K562 (cell line): ENCODE measurements around the gene DLAT. TPM values are rescaled to one million over a fixed set of nuclear protein-coding genes. Genes with fewer than 3 reads are reported as not detected.

Experiments
- ARID1B ChIP-seq: fragments of 450-650 bp; IDR thresholded peaks from 2 replicates; pipeline ENCODE4 v1.6.1; 2016; ENCODE audit warnings: antibody characterized with exemption, mild to moderate bottlenecking, inconsistent platforms
- BCOR ChIP-seq: fragments of 450-650 bp; IDR thresholded peaks from 2 replicates; pipeline ENCODE4 v1.6.1; 2016
- BRCA1 ChIP-seq, 2 experiments: fragments of 450-650 bp in 1 of 2; sonication (generic) in 1 of 2; formaldehyde crosslinking in 1 of 2; IDR thresholded peaks; 2 replicates each; pipeline versions ENCODE4 v1.5.0 to v1.6.1; 2017 to 2020; ENCODE audit warnings: mild to moderate bottlenecking in 1 of 2, missing genetic modification reagents in 1 of 2
- CHD1 ChIP-seq: fragments of 200-600 bp; sonication (generic); IDR thresholded peaks from one replicate; pipeline ENCODE4 v1.6.1; 2012; ENCODE audit warnings: mild to moderate bottlenecking, moderate library complexity, low read length, inconsistent platforms
- CSDE1 ChIP-seq, 2 experiments: fragments of 450-650 bp; IDR thresholded peaks; 2 replicates each; pipeline ENCODE4 v1.6.1; 2016; ENCODE audit warnings: mild to moderate bottlenecking in 1 of 2
- CTCF ChIP-seq, 3 experiments: IDR thresholded peaks in 2 of 3; conservative IDR thresholded peaks in 1 of 3; 2 replicates each; pipeline ENCODE4 v1.5.1; 2011 to 2012; ENCODE audit warnings: low read length in 3 of 3, mild to moderate bottlenecking in 3 of 3, control low read depth in 2 of 3, improper control_type of control experiment in 1 of 3, inconsistent platforms in 1 of 3, low read depth in 1 of 3, mixed read lengths in 1 of 3, moderate library complexity in 1 of 3; ENCODE audit not compliant: insufficient read depth in 2 of 3
- EP300 ChIP-seq: IDR thresholded peaks from 2 replicates; pipeline ENCODE4 v1.6.1; 2012; ENCODE audit warnings: low read length, improper control_type of control experiment
- ETV6 ChIP-seq, 3 experiments: fragments of 150-350 bp in 1 of 3; sonication (generic) in 1 of 3; formaldehyde crosslinking in 1 of 3; IDR thresholded peaks; 2 replicates each; pipeline versions ENCODE4 v1.6.1 to v1.8.0; 2014 to 2022; ENCODE audit warnings: borderline replicate concordance in 2 of 3, low read depth in 2 of 3, antibody characterized with exemption in 1 of 3, low read length in 1 of 3, mild to moderate bottlenecking in 1 of 3, missing genetic modification reagents in 1 of 3
- FOXK2 ChIP-seq, 2 experiments: fragments of 450-650 bp; IDR thresholded peaks in 1 of 2; conservative IDR thresholded peaks in 1 of 2; 2 replicates each; pipeline ENCODE4 v1.6.1; 2016; ENCODE audit warnings: low read depth in 2 of 2, mild to moderate bottlenecking in 1 of 2
- KLF10 ChIP-seq: fragments of 250-450 bp; sonication (Bioruptor Pico); IDR thresholded peaks from 2 replicates; pipeline ENCODE4 v1.6.1; 2021; ENCODE audit warnings: matching md5 sums
- MAX ChIP-seq: sonication (generic); formaldehyde crosslinking; IDR thresholded peaks from 2 replicates; pipeline ENCODE4 v1.9.0; 2022; ENCODE audit warnings: mild to moderate bottlenecking, missing genetic modification reagents
- NBN ChIP-seq: fragments of 450-650 bp; IDR thresholded peaks from 2 replicates; pipeline ENCODE4 v1.6.1; 2016; ENCODE audit warnings: low read depth, mild to moderate bottlenecking
- NFRKB ChIP-seq: fragments of 450-650 bp; IDR thresholded peaks from 2 replicates; pipeline ENCODE4 v1.6.1; 2016; ENCODE audit warnings: low read depth
- NFXL1 ChIP-seq: fragments of 450-650 bp; formaldehyde crosslinking; IDR thresholded peaks from 2 replicates; pipeline ENCODE4 v1.4.0; 2021; ENCODE audit warnings: mild to moderate bottlenecking
- PHB2 ChIP-seq: fragments of 450-650 bp; IDR thresholded peaks from 2 replicates; pipeline ENCODE4 v1.6.1; 2017; ENCODE audit warnings: low read depth
- PHF8 ChIP-seq: fragments of 200-600 bp; sonication (generic); IDR thresholded peaks from 2 replicates; pipeline ENCODE4 v1.6.1; 2012; ENCODE audit warnings: mixed run types, mild to moderate bottlenecking, inconsistent platforms, low read length, moderate library complexity, borderline replicate concordance
- PML ChIP-seq: IDR thresholded peaks from 2 replicates; pipeline ENCODE4 v1.6.1; 2012; ENCODE audit warnings: low read length, inconsistent platforms
- SMC3 ChIP-seq: conservative IDR thresholded peaks from 2 replicates; pipeline ENCODE4 v1.6.1; 2011; ENCODE audit warnings: low read depth, low read length, improper control_type of control experiment; ENCODE audit not compliant: insufficient read depth
- SP2 ChIP-seq: IDR thresholded peaks from 2 replicates; pipeline ENCODE4 v1.6.1; 2011; ENCODE audit warnings: mild to moderate bottlenecking, low read depth, low read length, moderate library complexity; ENCODE audit not compliant: poor library complexity, severe bottlenecking; ENCODE audit errors: extremely low read depth
- TAF9B ChIP-seq: fragments of 450-650 bp; IDR thresholded peaks from 2 replicates; pipeline ENCODE4 v1.6.1; 2018; ENCODE audit warnings: mild to moderate bottlenecking; ENCODE audit not compliant: partially characterized antibody
- TFAP4 ChIP-seq: sonication (generic); formaldehyde crosslinking; IDR thresholded peaks from 2 replicates; pipeline ENCODE4 v1.8.0; 2022; ENCODE audit warnings: missing genetic modification reagents, mild to moderate bottlenecking, moderate library complexity, borderline replicate concordance
- ZFPM2 ChIP-seq: fragments of 250-450 bp; sonication (Bioruptor Pico); IDR thresholded peaks from 2 replicates; pipeline ENCODE4 v1.5.1; 2022; ENCODE audit warnings: mild to moderate bottlenecking
- ZNF253 ChIP-seq: fragments of 250-450 bp; sonication (Bioruptor Pico); conservative IDR thresholded peaks from 2 replicates; pipeline ENCODE4 v1.6.1; 2021; ENCODE audit warnings: mild to moderate bottlenecking
- ZNF511 ChIP-seq: sonication (generic); formaldehyde crosslinking; IDR thresholded peaks from 2 replicates; pipeline ENCODE4 v1.8.0; 2022; ENCODE audit warnings: mild to moderate bottlenecking, missing genetic modification reagents
- polyA plus RNA-seq, 8 experiments: library from polyadenylated mRNA; depleted of rRNA in 4 of 8; stranded (reverse) in 5 of 8; unstranded in 3 of 8; fragments of >200 nt; fragmentation: Nextera tagmentation in 2 of 8; fragmentation: Illumina TruSeq in 1 of 8; extraction: Ambion mirVana in 2 of 8; extraction: Trizol in 1 of 8; gene quantifications; 2 replicates each; pipeline versions ENCODE4 v1.2.1 to v1.2.3, GENCODE V29; 2011 to 2014; ENCODE audit warnings: inconsistent platforms in 1 of 8, missing spikeins in 1 of 8
- total RNA-seq, 7 experiments: library from RNA; depleted of rRNA in 6 of 7; stranded (reverse); fragments of >200 nt in 6 of 7; fragmentation: Illumina TruSeq in 2 of 7; extraction: Trizol in 2 of 7; gene quantifications; 2 replicates each; pipeline versions ENCODE4 v1.2.1 to v1.2.3, GENCODE V29; 2011 to 2021; ENCODE audit warnings: low replicate concordance in 1 of 7

Gene DLAT
- total and polyA plus RNA-seq, 9 of the 15 experiments (the other 6 are each of a cell fraction or from before 2014, with no cell fraction given), result 41.7 to 152 (median 105) TPM

- TF ChIP-seq CTCF (IDR thresholded peaks at IDR 0.05 in 2 of 3, conservative IDR thresholded peaks at IDR 0.05 in 1 of 3; ENCODE audit: insufficient read depth in 2 of 3, low read depth in 1 of 3, low read length in 3 of 3), result peak; percentile 34 to 49 (median 38); a peak in 4 of 6 replicates
- peak; percentile 84 for TF ChIP-seq NFRKB
- TF ChIP-seq PHF8, result peak; percentile 99
- peak; percentile 98 to 100 for TF ChIP-seq FOXK2 (conservative IDR thresholded peaks at IDR 0.05 in 1 of 2, IDR thresholded peaks at IDR 0.05 in 1 of 2; ENCODE audit: low read depth in 2 of 2)
- TF ChIP-seq NFXL1 (CRISPR knock-in tag), result no peak
- no peak for TF ChIP-seq BRCA1 (IDR thresholded peaks at IDR 0.05)
- no peak for TF ChIP-seq BRCA1 (CRISPR knock-in tag; IDR thresholded peaks at IDR 0.05)
- TF ChIP-seq ARID1B, result no peak
- TF ChIP-seq ETV6 (IDR thresholded peaks at IDR 0.05; ENCODE audit: borderline replicate concordance in 1 of 2, low read depth in 2 of 2, low read length in 1 of 2), result no peak; a peak in 1 of 4 replicates
- 0 out of 2 replicates have a peak, but pooled peaks have one; percentile 34 for TF ChIP-seq ETV6 (CRISPR knock-in tag; IDR thresholded peaks at IDR 0.05; ENCODE audit: borderline replicate concordance)
- peak; percentile 97 for TF ChIP-seq BCOR
- peak; percentile 27; the same call in 1 of the 2 replicates for TF ChIP-seq NBN
- TF ChIP-seq PML, result peak; percentile 73
- 0 out of 2 replicates have a peak, but pooled peaks have one; percentile 6 for TF ChIP-seq SMC3
- peak in 1 of 2 experiments; percentile 43; a peak in 1 of 4 replicates for TF ChIP-seq CSDE1 (IDR thresholded peaks at IDR 0.05)
- TF ChIP-seq EP300, result peak; percentile 6; the same call in 1 of the 2 replicates
- TF ChIP-seq KLF10 (CRISPR knock-in tag), result no peak
- peak; percentile 91; the same call in 1 of the 2 replicates for TF ChIP-seq TFAP4
- TF ChIP-seq ZNF253, result no peak
- TF ChIP-seq SP2, result peak; percentile 38
- peak; percentile 47 for TF ChIP-seq CHD1
- 0 out of 2 replicates have a peak, but pooled peaks have one; percentile 38 for TF ChIP-seq PHB2
- TF ChIP-seq MAX (CRISPR knock-in tag), result peak; percentile 7; the same call in 1 of the 2 replicates
- no peak for TF ChIP-seq ZFPM2 (CRISPR knock-in tag)
- peak; percentile 71; the same call in 1 of the 2 replicates for TF ChIP-seq ZNF511 (CRISPR knock-in tag)
- peak; percentile 93 for TF ChIP-seq TAF9B
Measured at GRCh38 chr11:112086422-112087191, 61.4 kb downstream of the DLAT start, which contains the start of the genes SDHD and TIMM8B (continued).
